ENCODE results near the gene LRFN2.

The LRFN2 gene

DNA sequence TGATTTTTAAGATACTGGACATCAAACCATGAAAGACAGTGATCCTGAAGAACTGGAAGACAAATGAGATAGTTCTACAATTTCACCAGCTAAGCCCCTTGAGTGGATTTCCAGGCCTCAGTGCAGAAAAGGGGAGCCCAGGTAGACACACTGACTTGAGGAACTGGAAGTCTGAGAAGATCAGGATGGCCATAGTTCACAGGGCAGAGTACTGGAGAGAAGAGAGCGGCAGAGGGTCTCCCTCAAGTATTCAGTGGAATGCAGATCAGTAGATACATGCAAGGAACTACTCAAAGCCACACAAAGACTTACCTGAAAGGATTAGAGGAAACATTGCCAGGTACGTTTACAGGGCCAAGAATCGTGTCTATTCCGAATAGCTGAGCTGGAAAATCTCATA lies 224.3 kb downstream of the LRFN2 start:
- no peak for DNase-seq

DNA sequence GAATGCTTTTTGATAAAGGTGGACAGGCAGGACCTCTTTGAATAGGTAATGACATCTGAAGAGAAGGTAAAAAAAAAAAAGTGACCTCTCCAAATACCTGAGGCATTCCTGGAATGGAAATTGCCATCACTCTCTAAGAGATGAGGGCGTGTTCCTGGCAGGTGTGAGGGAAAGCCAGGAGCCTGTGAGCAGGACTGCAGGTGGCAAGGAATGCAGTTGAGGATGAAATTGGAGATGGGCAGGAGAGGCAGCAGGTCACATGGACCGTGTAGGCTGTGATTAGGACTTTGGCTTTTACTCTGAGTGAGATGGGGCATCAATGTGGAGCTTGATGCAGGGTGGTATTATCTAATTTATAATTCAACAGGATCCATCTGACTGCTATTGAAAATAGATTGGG lies 227.4 kb downstream of the LRFN2 start:
- no peak for DNase-seq

DNA sequence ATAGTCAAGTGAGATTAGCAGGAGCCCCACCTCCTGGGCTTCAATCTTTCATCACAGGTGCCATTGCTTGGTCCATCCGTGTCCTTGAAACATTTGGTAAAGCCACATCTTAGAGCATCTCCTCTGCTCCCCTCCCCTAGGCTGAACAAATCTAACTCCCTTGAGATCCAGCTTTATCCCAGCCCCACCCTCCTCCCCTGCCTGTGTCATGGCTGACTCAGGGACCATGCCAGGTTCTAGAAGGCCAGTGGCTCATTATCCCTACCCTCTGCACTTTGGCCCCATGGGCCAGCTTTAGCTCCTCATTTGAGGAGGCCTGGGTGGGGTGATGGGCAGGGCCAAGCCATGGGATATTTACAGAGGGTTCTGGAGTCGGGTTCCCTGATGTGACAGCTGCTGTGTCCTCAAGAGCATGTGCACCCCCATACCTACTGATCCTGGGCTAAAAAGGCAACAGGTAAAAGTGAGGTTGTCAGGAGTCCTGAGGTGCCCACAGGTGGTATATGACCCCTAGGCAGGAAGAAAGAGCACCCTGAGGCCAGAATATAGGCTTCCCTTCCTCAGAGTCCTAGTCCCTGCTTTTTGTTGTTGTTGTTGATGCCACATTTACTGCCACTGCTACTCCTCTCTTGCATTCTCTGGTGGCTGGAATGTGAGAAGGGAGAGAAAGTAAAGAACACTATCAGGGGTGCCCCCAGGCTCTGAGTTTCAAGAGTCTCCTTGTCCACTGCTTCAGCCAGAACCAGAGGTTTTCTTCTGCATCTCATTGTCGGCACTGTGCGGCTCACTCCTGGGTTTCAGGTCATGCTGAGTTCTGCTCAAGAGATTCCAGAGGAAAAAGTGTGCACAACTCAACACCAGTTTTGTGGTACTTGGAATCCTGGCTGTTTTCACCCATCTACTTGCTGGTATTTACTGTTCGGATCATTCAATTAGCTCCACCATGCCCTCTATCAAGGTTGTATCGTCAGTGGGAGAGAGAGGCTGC lies 228.4 kb downstream of the LRFN2 start:
- no peak for DNase-seq

DNA sequence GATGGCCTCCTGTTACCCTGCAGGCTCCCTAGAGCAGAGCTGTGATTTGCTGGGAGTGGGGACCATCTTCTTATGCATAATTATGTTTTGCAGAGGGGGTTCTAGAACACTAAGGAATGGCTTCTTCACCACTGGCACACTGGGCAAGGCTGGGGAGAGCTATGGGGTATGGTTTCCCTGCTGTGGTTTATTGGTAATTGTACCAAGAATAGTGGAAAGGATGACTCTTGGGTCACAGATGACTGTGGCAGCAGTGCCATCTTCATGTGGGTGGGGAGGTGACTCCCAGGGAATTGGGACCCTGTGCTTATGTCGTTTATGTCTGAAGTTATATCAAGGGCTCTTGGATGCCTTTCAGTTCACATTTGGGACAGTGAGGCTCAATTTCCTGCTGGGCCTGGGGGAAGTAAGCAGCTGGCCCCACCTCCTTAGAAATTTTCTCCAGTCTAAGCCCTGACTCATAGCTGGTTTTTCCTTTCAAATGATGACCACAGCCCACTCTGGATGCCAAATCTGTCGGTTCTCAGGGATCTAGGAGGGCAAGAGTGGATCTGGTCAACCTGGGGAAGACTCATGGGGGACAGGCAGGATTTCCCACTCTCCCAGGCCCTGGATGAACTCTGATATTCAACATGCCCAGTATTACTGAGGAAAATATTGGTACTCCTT lies 230.8 kb downstream of the LRFN2 start:
- DNase-seq = no peak

DNA sequence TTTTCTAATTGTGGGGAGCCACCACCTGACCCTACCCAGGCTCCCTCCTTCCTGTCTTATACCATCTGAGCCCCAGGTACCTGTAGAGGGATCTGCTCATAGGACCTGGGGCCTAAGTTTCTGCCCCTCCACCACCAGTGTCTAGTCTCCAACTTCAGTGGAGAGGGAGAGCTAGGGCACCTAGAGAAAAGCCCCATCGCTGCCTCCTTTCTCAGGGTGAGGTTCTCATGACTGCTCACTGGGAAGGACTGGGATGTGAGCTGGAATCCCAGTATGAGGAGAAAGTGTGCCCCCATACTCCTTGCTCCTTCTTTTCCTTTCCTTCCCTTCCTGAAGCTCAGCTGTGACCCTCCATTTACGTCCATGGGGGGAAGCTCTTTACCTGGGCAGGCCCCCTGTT lies 231.6 kb downstream of the LRFN2 start:
- no peak for DNase-seq

DNA sequence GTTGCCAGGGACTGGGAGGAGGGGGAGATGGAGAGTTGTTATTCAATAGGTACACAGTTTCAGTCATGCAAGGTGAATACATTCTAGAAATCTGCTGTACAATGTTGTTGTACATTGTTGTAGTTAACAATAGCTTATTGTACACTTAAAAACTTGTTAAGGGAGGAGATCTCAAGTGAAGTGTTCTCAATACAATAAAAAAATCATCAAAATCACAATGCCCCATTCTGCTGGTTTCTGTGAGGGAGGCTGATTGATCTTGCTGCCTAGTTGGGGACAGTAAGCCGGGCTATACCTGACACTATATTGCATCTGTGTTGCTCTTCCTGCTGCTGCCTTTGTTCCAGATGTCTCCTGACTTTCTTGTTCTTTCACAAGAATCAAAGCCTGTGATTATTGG lies 232.1 kb downstream of the LRFN2 start:
- no peak for DNase-seq

DNA sequence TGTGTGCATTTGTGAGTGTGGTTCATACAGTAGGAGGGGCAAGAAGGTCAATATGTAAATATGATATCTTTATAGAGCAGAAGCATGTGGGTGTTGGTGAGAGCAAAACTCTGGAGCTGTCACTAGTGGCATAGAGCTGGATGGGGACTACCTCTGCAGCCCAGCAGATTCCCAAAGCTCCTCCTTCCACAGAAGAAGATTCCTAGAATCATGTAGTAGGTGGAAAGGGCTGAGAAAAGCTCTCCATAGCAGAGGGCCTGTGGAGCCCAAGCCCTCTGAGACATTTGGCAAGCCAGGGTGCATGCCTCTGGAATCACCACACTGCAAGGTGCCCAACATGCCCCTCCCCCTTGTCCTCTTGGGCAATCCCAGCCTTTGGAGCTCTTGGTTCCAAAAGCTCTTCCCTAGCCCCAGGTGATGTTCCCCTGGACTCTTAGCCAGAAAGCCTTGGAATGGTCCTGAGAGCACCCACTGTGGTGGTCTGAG lies 233.2 kb downstream of the LRFN2 start:
- DNase-seq = no peak

DNA sequence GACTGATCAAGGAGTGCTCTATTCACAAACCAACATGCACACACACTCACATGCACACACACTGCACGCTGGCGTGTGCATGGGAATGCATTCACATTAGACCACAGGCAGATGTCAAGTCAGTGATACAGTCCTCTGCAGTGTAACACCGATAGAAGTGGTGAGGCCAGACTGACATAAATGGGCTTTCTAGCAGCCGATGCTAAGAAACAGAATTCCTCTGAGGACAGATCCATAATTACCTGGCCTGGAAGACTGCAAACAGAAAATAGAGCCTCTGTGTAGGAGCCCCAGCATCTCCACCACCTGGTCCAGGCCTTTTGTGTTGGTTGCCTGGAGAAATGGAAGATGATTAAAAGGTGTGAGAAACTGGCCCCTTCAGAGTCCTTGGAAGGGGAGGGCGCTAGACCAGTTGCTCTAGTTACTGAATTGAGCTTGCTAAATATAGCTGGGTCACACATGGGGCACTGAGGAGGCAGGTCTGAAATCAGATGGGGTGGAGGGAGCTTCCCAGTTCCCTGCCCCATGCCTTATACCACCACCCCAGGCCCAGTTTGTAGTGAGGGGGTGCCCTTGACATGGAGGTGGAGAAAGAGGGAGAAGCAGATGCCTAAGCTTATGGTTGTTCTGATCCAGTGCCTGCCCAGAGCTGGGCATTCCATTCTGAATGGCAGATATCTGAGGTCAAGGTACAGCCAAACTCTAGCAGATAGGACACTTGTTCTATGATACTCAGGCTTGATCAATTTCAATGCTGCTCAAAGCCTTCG lies 233.8 kb downstream of the LRFN2 start:
- no peak for DNase-seq

DNA sequence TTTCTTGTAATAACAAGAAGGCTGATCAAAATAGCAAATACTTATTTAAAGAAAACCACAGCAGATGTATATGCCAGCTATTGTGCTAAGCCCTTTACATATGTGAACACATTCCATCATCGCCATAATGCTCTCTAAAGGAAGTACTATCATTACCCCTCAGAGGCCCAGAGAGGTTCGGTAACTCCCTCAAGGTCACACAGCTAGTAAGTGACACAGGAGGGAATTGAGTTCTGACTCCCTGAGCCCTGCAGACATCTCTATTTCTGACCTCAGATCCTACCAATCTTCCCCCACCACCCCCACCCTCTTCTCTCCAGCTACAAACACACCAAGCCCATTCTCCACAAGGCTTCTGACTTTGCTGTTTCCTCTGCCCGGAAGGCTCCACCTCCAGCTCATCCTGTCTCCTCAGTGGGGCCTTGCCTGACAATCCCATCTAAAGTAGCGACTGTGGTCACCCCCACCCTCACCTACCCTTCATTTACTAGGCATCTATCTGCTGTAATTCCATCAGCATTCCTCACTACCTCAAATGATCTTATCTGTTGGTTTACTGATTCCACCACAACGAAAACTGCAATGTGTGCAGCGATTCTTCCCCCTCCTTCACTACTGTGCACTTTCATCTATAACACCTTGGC lies 234.5 kb downstream of the LRFN2 start:
- no peak for DNase-seq

DNA sequence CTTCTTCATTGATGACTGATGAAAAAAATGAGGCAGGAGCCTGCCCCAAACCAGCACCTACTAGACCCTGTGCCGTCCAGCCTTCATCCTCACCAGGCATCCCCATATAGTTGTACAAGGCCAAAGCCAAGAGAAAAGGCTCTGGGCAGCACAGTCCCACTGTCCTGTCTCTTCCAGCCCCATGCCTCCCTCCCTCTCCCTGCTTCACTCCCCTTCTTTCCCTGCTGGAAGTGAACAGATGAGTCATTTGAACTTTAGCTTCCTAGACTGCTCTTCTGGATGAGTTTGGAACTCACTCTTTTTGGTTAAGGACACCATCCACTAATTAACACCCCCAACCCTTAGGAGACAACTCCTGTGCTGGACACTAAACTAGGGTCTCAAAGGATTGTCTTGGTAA lies 235.2 kb downstream of the LRFN2 start:
- DNase-seq = no peak

DNA sequence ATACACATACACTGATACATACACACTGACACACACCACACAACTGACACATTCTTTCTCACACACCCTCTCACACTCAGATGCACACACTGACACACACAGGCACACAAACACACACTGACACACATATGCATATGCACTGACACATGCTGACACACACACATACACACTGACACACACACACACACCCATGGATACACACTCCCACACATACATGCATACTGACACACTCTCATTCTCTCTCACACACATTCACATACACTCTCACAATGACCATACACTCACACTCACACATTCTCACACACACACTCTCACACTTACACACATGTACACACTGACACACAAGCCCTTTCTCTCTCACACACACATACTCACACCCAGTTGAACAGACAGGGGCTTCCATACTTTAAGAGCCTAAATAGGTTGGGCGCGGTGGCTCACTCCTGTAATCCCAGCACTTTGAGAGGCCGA lies 236.4 kb downstream of the LRFN2 start:
- DNase-seq = no peak

DNA sequence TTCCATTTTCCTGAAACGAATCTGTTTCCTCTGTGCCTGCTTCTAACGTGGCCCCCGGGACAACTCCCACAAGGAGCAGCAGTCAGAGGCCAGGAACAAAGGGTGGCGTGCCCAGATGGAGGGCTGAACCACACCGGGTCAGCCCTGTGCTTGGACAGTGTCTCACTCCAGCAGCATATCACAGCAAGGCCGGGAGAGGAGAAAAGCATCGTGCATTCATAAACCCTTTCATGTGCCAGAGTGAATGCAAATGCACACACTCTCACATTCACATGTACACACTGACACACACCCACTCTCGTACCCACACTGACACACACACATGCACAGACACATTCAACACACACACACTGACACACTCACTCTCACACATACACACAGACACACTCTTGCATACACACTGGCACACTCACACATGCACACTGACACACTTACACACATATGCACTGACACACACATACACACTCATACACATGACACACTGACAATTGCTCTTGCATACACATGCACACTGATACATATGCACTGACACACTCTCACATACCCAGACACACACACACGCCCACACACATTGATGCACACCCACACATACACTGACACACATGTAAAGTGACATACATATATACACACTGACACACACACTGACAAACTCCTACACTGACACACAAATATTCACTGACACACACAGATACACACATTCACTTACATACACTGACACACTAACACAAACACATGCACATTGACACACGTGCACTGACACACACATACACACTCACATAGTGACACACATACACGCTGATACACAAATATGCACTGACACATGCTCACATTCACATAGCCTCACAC lies 237.0 kb downstream of the LRFN2 start:
- DNase-seq = no peak

DNA sequence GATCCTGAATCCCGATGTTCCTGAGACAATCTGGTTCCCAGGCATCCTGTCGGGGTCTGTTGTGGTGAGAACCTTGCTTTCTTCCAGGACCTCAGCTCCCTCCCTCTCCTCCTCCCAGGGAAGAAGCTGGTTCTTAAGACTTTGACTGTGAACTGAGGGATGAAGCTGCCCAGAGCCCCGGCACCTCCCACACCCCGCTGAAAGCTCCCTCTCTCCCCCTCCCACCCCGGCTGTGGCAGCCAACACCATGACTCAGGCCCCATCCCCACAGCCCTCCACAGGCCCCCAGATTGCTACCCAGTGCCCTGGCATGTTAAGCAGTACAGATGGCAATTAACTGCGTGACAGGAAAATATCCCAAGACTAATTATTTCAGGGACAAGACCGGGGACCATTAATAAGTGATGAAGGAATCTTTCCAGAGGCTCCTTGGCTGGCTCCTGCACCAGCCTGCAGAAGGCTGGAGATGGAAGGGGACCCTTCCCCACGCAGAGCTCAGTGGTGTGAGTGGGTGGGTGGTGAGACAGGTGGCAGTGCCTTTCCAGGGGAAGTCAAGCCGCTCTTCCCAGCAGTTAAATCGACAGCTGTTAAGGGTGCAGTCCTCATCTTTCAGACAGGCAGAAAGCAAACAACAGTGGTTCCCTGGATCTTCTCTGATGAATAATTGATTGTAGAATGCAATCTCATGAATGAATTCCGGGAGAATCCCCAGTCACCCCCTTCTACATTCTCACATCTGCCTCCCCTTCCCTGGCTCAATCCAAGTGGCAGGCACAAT lies 237.9 kb downstream of the LRFN2 start:
- DNase-seq = no peak

DNA sequence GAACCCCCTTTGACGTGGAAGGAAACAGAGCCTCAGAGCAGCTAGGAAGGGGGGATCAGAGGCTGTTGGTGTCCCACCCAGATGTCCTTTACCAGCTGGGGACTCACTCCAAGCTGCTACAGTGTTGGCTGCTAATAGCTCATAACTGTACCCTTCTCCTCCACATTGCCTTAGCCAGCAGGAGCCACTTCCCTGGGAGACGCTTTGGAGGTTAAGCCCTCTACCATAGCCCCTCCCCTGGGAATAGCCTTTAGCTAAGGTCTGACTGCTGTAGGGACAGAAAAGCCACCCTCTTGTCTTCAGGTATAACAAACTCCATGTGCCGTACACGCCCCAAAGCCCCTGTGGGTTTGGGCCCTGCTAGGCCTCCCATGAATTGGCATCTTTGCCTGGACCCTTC lies 238.6 kb downstream of the LRFN2 start:
- no peak for DNase-seq

DNA sequence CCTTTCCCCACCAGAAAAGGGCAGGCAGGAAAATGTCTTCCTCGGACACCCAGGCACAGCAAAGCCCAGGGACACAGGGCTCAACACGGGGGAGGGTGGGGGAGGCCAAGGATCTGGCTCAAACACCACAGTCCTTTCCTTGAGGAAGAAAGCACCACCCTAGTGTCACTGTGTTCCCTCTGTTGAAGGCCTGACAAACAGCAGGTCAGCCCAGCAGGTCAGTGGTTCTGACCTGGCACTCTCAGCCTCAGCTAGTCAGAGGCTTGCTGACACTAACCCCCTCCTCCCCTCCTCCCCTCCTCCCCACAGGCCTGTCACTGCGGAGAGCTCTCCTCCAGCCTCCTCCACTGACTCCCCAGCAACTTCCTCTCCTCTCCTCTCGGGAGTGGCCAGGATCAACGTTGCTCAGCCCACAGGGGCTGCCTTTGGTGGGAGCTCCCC lies 239.6 kb downstream of the LRFN2 start:
- no peak for DNase-seq

DNA sequence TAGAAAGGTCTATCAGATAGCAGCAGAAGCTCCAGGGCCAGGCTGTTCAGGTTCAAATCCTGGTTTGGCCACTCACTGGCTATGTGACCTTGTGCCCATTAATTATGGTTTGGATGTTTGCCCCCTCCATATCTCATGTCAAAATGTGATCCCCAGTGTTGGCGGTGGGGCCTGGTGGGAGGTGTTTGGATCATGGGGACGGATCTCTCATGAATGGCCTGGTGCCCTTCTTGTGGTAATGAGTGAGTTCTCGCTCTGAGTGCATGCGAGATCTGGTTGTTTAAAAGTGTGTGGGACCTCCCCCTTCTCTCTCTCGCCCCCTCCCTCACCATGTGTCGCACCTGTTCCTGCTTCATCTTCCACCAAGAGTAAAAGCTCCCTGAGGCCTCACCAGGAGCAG lies 240.9 kb downstream of the LRFN2 start:
- no peak for DNase-seq

DNA sequence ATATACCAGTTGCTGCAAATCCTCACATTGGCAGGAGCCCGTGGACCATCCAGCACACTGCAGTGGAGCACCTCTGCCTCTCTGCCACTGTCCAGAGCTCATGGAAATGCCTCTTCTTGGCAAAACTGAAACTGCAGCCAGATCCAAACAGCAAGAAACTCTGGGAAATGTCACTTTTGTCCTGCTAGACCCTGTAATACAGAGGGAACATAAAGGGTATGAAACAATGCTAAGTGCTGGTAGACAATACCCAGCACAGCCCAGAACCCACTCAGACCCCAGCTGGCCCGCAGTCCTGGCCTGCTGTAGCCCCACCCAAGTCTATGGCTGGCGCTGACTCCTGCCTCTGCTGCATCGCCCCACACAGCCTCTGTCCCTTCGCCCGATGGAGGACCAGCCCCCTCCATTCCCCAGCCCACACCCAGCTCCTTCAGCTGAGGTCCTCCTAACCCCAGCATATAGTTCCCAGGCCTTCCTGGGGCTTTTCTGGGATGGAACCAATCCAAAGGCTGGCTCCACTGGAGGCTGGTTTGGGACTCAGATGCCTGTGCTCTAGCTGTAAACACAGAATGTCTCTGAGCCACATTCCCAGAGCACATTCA lies 242.5 kb downstream of the LRFN2 start:
- DNase-seq = no peak

DNA sequence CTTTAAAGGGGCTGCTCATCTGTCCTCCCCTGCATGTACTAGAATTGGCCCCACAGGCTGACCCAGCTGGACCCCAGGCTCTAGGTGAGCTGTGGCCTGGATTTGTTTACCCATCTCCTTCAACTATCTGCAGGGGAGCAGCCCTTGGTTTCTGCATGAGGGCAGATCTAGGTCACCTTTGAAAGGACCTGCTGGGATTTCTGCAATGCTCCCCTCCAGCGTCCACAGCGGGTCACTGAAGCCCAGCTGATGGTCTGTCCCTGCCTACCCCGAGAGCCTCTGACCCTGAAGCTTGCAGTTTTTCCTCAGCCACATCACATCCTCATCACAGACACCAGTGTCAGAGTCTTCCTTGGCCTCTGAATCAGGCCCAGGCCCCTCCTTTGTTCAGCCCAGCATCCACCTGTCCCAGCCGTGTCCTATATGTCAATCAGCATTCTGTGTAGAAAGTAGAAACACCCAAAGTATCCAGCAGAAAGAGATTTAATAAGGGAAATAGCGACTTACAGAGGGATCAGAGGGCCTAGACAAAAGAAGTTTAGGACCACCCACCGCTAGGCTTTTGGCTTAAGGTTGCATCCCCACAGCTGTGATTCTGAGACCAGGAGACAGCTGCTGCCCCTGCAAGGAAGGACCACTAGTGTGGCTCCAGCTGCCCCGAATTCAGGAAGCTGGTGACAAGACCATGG lies 243.1 kb downstream of the LRFN2 start:
- no peak for DNase-seq

DNA sequence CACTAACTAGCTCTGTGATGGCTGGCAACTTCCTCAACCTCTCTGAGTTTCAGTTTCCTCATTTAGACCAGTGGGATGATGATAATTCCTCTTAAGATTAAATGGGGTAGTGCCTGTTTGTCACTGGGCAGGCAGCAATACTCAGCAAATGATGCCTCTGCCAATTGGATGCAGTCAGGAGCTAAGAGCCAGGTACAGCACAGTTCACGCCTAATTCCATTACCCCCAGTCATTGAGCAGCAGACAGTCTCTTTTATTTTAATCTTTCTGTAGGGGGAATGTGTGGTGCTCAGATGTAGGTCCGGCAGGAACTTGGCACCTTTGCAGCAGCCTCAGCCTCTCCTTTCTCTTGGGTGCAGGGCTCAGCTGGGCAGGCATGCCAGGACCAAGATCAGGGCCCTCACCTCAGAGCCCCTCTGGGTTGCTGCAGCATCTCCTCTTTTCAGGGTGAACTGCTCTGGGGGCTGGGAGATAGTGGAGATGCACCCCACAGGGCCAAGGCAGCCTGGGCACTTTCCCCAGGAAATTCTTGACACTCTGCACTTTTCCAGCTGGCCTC lies 243.8 kb downstream of the LRFN2 start:
- no peak for DNase-seq
